Skeletal muscle tissue (tissue), 4 donors: Measurements from ENCODE around the gene MYO1E. TPM values are rescaled to one million over a fixed set of nuclear protein-coding genes. Genes with fewer than 3 reads are reported as not detected.
"Not testable (repeated sequence)": the region's sequence is repeated elsewhere in the genome, so short reads cannot be mapped to it uniquely, and the experiment has no call there.

Experiments used
- H3K27ac ChIP-seq: one replicate; pipeline ENCODE4 v1.7.0; 2013; ENCODE audit warnings: mild to moderate bottlenecking, low read depth, low read length, inconsistent platforms
- H3K27me3 ChIP-seq, 3 donors: one replicate each; pipeline ENCODE4 v1.7.0; 2013; ENCODE audit warnings: low read length in 3 of 3; ENCODE audit not compliant: control insufficient read depth in 3 of 3, insufficient read depth in 3 of 3
- H3K36me3 ChIP-seq, 3 donors: one replicate each; pipeline ENCODE4 v1.7.0; 2013; ENCODE audit warnings: low read length in 3 of 3; ENCODE audit not compliant: control insufficient read depth in 3 of 3, insufficient read depth in 3 of 3
- H3K4me1 ChIP-seq, 3 donors: one replicate each; pipeline ENCODE4 v1.7.0; 2013; ENCODE audit warnings: low read length in 3 of 3, mild to moderate bottlenecking in 3 of 3; ENCODE audit not compliant: control insufficient read depth in 3 of 3, insufficient read depth in 3 of 3
- H3K4me3 ChIP-seq, 3 donors: one replicate each; pipeline ENCODE4 v1.7.0; 2013; ENCODE audit warnings: low read length in 3 of 3
- H3K9ac ChIP-seq, 3 donors: one replicate each; pipeline ENCODE4 v1.7.0; 2013; ENCODE audit warnings: low read length in 3 of 3, mild to moderate bottlenecking in 3 of 3, moderate library complexity in 2 of 3, low read depth in 1 of 3
- H3K9me3 ChIP-seq, 3 donors: one replicate each; pipeline ENCODE4 v1.7.0; 2013; ENCODE audit warnings: low read length in 3 of 3; ENCODE audit not compliant: control insufficient read depth in 3 of 3
- total RNA-seq: library from RNA; depleted of rRNA; stranded (reverse); fragments of >200 nt; gene quantifications from one replicate; pipeline ENCODE4 v1.2.3, GENCODE V29; 2014
- donor health status: Osteomylitis.

The MYO1E gene
- total RNA-seq, 1 donor from 2014 or later: 29.7 TPM

DNA sequence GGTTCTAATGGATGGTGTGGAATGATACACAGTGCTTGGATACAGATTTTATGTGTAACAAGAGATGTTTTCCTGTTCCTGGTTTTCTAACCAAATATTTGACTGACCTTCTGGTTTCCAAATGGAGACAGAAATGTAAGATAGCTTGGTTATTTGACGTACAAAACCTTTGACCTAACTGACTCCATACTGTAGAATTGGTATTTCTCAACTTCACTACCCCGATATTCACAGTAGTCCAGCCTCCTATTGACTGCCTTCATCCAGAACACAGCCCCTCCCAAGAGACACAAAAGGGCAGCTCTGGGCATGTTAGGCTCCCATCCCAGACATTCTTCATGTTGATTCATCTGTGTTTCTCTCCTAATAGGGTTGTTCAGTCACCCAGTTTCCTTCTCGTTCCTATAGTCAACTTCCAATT, 33.4 kb downstream of the MYO1E start:
- no peak overlapping the region for H3K9ac ChIP-seq
- no peak overlapping the region for H3K4me3 ChIP-seq
- no peaks in the 10 kb centered on the region for H3K27me3 ChIP-seq
- peaks cover 0 to under 1% (median 0%) of the 10 kb centered on the region in 3 donors for H3K4me1 ChIP-seq
- no peaks in the 10 kb centered on the region for H3K9me3 ChIP-seq
- H3K36me3 ChIP-seq: no peaks in the 10 kb centered on the region
- no peak overlapping the region for H3K27ac ChIP-seq

- Histone ChIP-seq H3K9me3 (no peaks in the 10 kb centered on the region), H3K27ac (no peak overlapping the region), H3K9ac (no peak overlapping the region), H3K4me1 (no peaks in the 10 kb centered on the region), H3K4me3 (no peak overlapping the region), H3K36me3 (no peaks in the 10 kb centered on the region), H3K27me3 (no peaks in the 10 kb centered on the region)
Measured at GRCh38 chr15:59338414-59338813, 34.3 kb downstream of the MYO1E start.

- H3K4me1 ChIP-seq, H3K9ac ChIP-seq, H3K4me3 ChIP-seq, H3K27me3 ChIP-seq, H3K36me3 ChIP-seq, H3K9me3 ChIP-seq, H3K27ac ChIP-seq: not testable (repeated sequence)
Measured at GRCh38 chr15:59336725-59337124, 35.9 kb downstream of the MYO1E start.

GRCh38 chr15:59335207-59335786, 37.4 kb downstream of the MYO1E start:
- peaks cover 0 to 2% (median 0%) of the 10 kb centered on the region in 3 donors for H3K4me1 ChIP-seq
- no peak overlapping the region for H3K4me3 ChIP-seq
- no peak overlapping the region for H3K27ac ChIP-seq
- no peak overlapping the region for H3K9ac ChIP-seq
- no peaks in the 10 kb centered on the region for H3K27me3 ChIP-seq
- no peaks in the 10 kb centered on the region for H3K36me3 ChIP-seq
- H3K9me3 ChIP-seq: no peaks in the 10 kb centered on the region

- H3K9ac ChIP-seq: no peak overlapping the region
- H3K4me1 ChIP-seq: peaks cover 0 to 10% (median 2%) of the 10 kb centered on the region in 3 donors
- H3K4me3 ChIP-seq: no peak overlapping the region
- no peak overlapping the region for H3K27ac ChIP-seq
- H3K36me3 ChIP-seq: no peaks in the 10 kb centered on the region
- no peaks in the 10 kb centered on the region for H3K27me3 ChIP-seq
- H3K9me3 ChIP-seq: no peaks in the 10 kb centered on the region
Measured at GRCh38 chr15:59334076-59334415, 38.6 kb downstream of the MYO1E start.

DNA sequence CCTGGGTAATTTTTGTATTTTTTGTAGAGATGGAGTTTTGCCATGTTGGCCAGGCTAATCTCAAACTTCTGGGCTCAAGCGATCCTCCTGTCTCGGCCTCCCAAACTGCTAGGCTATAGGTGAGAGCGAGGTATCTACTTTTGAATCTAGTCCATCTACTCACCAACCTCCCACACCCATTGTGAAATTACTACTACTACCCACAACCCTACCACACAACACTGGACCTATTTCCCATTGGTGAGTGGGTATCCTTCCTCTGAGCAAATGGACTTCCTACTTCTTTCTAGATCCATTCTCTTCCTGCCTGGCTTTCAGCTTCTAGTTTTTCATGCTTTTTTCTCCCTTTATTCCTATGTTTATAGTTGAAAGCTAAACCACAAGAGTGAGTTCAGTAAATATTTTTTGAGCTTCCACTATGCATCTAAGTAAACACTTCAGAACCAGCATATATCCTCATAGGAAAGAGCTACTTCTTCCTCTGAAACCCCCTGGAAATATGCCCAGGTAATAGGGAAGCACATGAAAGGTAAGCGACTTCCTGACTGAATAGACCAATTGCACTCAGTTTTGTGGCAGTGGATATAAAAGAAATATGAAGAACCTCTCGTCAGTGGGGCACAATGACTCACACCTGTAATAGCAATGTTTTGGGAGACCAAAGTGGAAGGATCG, 39.1 kb downstream of the MYO1E start:
- H3K4me3 ChIP-seq: no peak overlapping the region
- H3K36me3 ChIP-seq: no peaks in the 10 kb centered on the region
- H3K4me1 ChIP-seq: peaks cover 0 to 11% (median 2%) of the 10 kb centered on the region in 3 donors
- H3K9ac ChIP-seq: no peak overlapping the region
- no peak overlapping the region for H3K27ac ChIP-seq
- H3K9me3 ChIP-seq: no peaks in the 10 kb centered on the region
- no peaks in the 10 kb centered on the region for H3K27me3 ChIP-seq

DNA sequence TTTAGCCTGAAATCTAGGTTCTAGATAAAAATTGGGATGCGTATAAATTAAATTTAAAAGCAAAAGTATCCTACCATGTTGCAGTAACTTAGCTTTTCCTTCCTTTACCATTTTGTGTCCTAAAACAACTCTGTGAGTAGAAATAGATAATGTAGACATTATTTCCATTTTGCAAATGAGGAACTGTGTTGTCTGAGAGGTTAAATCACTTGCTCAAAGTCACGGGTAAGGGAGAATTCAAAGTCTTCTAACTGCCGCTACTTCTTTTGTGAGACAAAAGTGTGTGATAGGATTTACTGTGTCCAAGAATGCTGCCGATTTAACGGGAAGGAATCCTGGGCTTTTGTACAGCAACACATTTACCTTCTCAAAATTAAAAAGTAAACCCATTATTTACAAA, 40.7 kb downstream of the MYO1E start:
- Histone ChIP-seq H3K27ac (no peak overlapping the region), H3K27me3 (no peaks in the 10 kb centered on the region), H3K9me3 (no peaks in the 10 kb centered on the region), H3K36me3 (no peaks in the 10 kb centered on the region), H3K9ac (no peak overlapping the region), H3K4me3 (no peak overlapping the region), H3K4me1 (peaks cover 0 to 11% (median 2%) of the 10 kb centered on the region in 3 donors)

DNA sequence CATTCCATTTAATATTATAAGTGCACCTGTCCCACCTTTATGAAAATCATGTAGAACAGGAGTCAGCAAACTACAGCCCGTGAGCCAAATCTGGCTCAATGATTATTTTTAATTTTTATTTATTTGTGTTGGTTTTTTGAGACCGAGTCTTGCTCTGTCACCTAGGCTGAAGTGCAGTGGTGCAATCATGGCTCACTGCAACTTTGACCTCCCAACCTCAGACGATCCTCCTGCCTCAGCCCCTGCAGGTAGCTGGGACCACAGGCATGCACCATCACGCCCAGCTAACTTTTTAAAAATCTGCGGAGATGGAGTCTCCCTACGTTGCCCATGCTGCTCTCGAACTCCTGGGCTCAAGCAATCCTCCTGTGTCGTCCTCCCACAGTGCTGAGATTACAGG, 42.0 kb downstream of the MYO1E start:
- Histone ChIP-seq H3K4me1 (peaks cover 0 to 11% (median 2%) of the 10 kb centered on the region in 3 donors), H3K9me3 (no peaks in the 10 kb centered on the region), H3K36me3 (no peaks in the 10 kb centered on the region), H3K9ac (no peak overlapping the region), H3K4me3 (no peak overlapping the region), H3K27ac (no peak overlapping the region), H3K27me3 (no peaks in the 10 kb centered on the region)

DNA sequence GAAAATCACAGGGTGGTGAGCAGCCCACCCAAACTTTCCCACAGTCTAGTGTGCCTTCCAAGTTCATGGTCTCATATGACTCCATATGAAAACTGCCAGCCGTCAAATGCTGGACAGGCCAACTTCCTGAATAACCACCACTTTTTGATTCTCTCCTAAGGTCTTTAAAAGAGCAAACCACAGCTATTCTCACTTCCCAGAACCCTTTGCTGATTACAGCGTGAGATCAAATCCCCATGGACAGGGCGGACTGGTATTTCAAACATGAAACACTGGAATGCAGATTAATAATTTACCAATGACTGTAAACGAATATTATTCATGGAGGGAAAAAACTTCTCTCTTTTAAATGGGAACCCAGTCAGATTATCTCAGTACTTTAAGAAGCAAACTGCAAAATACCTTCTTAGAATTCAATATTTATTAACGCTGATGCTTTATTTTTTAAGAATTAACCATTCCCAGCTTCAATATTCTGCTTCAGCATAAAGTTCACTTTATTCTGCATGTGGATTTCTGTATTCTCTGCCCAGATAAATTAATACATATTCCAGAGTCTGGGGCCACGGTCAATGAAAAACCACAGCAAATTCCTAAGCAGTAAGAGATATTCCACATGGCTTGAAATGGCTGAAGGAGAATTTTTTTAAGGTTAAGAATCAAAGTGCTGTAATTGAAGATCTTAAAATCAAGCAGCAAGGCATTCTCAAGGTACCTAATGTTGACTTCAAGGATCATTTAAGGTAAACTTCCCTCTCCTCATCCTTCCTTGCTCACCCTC, 42.9 kb downstream of the MYO1E start:
- Histone ChIP-seq H3K9me3 (no peaks in the 10 kb centered on the region), H3K4me3 (no peak overlapping the region), H3K36me3 (no peaks in the 10 kb centered on the region), H3K4me1 (peaks cover 0 to 11% (median 2%) of the 10 kb centered on the region in 3 donors), H3K27ac (peak overlapping the region; percentile 27), H3K27me3 (no peaks in the 10 kb centered on the region), H3K9ac (no peak overlapping the region)

DNA sequence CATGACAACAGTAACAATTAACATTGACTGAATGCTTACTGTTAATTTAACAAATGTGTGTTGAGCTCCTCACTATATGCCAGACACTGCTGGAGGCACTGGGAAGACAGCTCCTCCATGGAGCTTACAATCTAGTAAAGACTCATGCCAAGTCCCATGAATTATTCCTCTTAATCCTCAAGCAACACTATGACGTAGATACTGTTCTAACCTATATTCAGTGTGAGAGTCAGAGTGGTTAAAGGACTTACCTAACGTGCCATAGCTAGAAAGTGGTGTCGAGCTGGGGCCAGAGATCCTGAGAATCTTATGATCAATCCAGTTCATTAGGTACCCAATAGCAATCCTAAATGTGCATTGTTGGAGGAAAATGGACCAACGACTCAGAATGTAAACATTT, 43.6 kb downstream of the MYO1E start:
- Histone ChIP-seq H3K4me1 (peaks cover 0 to 11% (median 2%) of the 10 kb centered on the region in 3 donors), H3K9me3 (no peaks in the 10 kb centered on the region), H3K27me3 (no peaks in the 10 kb centered on the region), H3K4me3 (no peak overlapping the region), H3K27ac (peak overlapping the region; percentile 27), H3K36me3 (no peaks in the 10 kb centered on the region), H3K9ac (no peak overlapping the region)
